Measurements from ENCODE around the gene SLIT3.

SLIT3 gene

GRCh38 chr5:169050636-169051035 lies 250.3 kb downstream of the SLIT3 start:
- Histone ChIP-seq H3K36me3 (ENCODE audit: insufficient read depth, low read length) (no peaks in the 10 kb centered on the region), H3K79me2 (ENCODE audit: insufficient read depth, low read length) (no peaks in the 10 kb centered on the region), H3K9me3 (ENCODE audit: insufficient read depth, low read depth, low read length) (no peaks in the 10 kb centered on the region), H3K4me2 (ENCODE audit: low read depth, low read length, poor library complexity, severe bottlenecking) (no peak overlapping the region), H3K27me3 (ENCODE audit: insufficient read depth, low read length, poor library complexity, severe bottlenecking) (no peaks in the 10 kb centered on the region), H3F3A (ENCODE audit: low read depth) (no peaks in the 10 kb centered on the region), H3K9ac (ENCODE audit: low read depth, low read length, poor library complexity, severe bottlenecking) (no peak overlapping the region), H3K4me1 (ENCODE audit: insufficient read depth, low read length, poor library complexity, severe bottlenecking) (no peaks in the 10 kb centered on the region), H4K20me1 (ENCODE audit: insufficient read depth, low read length, poor library complexity, severe bottlenecking) (no peaks in the 10 kb centered on the region), H3K4me3 (ENCODE audit: low read length, poor library complexity, severe bottlenecking) (no peak overlapping the region), H3K9me2 (replicated peaks; ENCODE audit: low read depth, low read length) (no peaks in the 10 kb centered on the region), H2AFZ (ENCODE audit: low read length) (no peak overlapping the region)
- TF ChIP-seq EZH2phosphoT487 (IDR thresholded peaks at IDR 0.05; ENCODE audit: borderline replicate concordance), result no peak
- TF ChIP-seq, protein P1, sequence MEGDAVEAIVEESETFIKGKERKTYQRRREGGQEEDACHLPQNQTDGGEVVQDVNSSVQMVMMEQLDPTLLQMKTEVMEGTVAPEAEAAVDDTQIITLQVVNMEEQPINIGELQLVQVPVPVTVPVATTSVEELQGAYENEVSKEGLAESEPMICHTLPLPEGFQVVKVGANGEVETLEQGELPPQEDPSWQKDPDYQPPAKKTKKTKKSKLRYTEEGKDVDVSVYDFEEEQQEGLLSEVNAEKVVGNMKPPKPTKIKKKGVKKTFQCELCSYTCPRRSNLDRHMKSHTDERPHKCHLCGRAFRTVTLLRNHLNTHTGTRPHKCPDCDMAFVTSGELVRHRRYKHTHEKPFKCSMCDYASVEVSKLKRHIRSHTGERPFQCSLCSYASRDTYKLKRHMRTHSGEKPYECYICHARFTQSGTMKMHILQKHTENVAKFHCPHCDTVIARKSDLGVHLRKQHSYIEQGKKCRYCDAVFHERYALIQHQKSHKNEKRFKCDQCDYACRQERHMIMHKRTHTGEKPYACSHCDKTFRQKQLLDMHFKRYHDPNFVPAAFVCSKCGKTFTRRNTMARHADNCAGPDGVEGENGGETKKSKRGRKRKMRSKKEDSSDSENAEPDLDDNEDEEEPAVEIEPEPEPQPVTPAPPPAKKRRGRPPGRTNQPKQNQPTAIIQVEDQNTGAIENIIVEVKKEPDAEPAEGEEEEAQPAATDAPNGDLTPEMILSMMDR (conservative IDR thresholded peaks at IDR 0.05; ENCODE audit: low read length), result no peak

DNA sequence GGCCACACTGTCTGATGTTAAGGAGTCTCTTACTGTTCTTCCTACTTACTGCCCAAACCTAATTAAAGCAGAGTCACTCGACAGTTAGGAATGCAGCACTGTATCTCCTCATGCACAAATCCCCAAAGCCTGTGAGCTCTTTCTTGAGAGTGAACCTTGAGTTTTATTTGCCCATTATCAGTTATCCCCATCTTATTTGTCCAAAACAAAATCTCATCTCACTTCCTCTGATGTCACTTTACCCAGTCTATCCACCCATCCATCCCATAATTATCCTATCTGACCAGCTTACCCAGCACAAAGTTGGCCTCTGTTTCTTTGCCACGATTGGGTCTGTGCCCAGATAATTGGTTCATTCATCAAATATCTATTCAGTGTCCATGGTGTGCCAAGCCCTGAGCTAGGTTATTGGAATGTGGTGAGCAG lies 250.8 kb downstream of the SLIT3 start:
- Histone ChIP-seq H3K9me3 (ENCODE audit: insufficient read depth, low read depth, low read length) (no peaks in the 10 kb centered on the region), H3K36me3 (ENCODE audit: insufficient read depth, low read length) (no peaks in the 10 kb centered on the region), H3K4me3 (ENCODE audit: low read length, poor library complexity, severe bottlenecking) (no peak overlapping the region), H3K4me2 (ENCODE audit: low read depth, low read length, poor library complexity, severe bottlenecking) (no peak overlapping the region), H3K4me1 (ENCODE audit: insufficient read depth, low read length, poor library complexity, severe bottlenecking) (no peaks in the 10 kb centered on the region), H3K79me2 (ENCODE audit: insufficient read depth, low read length) (no peaks in the 10 kb centered on the region), H3F3A (ENCODE audit: low read depth) (no peaks in the 10 kb centered on the region), H4K20me1 (ENCODE audit: insufficient read depth, low read length, poor library complexity, severe bottlenecking) (no peaks in the 10 kb centered on the region), H3K27me3 (ENCODE audit: insufficient read depth, low read length, poor library complexity, severe bottlenecking) (no peaks in the 10 kb centered on the region), H3K9me2 (replicated peaks; ENCODE audit: low read depth, low read length) (no peaks in the 10 kb centered on the region), H2AFZ (ENCODE audit: low read length) (no peak overlapping the region), H3K9ac (ENCODE audit: low read depth, low read length, poor library complexity, severe bottlenecking) (no peak overlapping the region)
- TF ChIP-seq EZH2phosphoT487 (IDR thresholded peaks at IDR 0.05; ENCODE audit: borderline replicate concordance), result no peak
- TF ChIP-seq, protein P1 (conservative IDR thresholded peaks at IDR 0.05; ENCODE audit: low read length), result no peak

GRCh38 chr5:169049712-169050111 lies 251.2 kb downstream of the SLIT3 start:
- Histone ChIP-seq H3K9ac (ENCODE audit: low read depth, low read length, poor library complexity, severe bottlenecking) (no peak overlapping the region), H3K79me2 (ENCODE audit: insufficient read depth, low read length) (no peaks in the 10 kb centered on the region)

More at GRCh38 chr5:169049712-169050111, 251.2 kb downstream of the SLIT3 start:
- no peak for TF ChIP-seq EZH2phosphoT487 (IDR thresholded peaks at IDR 0.05; ENCODE audit: borderline replicate concordance)
- TF ChIP-seq, protein P1 (conservative IDR thresholded peaks at IDR 0.05; ENCODE audit: low read length), result no peak
- no peaks in the 10 kb centered on the region for H4K20me1 ChIP-seq (ENCODE audit: insufficient read depth, low read length, poor library complexity, severe bottlenecking)
- no peaks in the 10 kb centered on the region for H3K4me1 ChIP-seq (ENCODE audit: insufficient read depth, low read length, poor library complexity, severe bottlenecking)
- H3K9me2 ChIP-seq (replicated peaks; ENCODE audit: low read depth, low read length), result no peaks in the 10 kb centered on the region
- no peaks in the 10 kb centered on the region for H3K9me3 ChIP-seq (ENCODE audit: insufficient read depth, low read depth, low read length)
- H3K36me3 ChIP-seq (ENCODE audit: insufficient read depth, low read length), result no peaks in the 10 kb centered on the region
- no peak overlapping the region for H3K4me2 ChIP-seq (ENCODE audit: low read depth, low read length, poor library complexity, severe bottlenecking)
- no peak overlapping the region for H3K4me3 ChIP-seq (ENCODE audit: low read length, poor library complexity, severe bottlenecking)
- H3K27me3 ChIP-seq (ENCODE audit: insufficient read depth, low read length, poor library complexity, severe bottlenecking), result no peaks in the 10 kb centered on the region
- no peak overlapping the region for H2AFZ ChIP-seq (ENCODE audit: low read length)
- no peaks in the 10 kb centered on the region for H3F3A ChIP-seq (ENCODE audit: low read depth)

Measured in Loucy (cell line).